CD4-positive, alpha-beta T cell treated with Interleukin-6 for 4 hours (primary cell): Measurements from ENCODE around the gene RNF19B.

Experiments
- DNase-seq: peaks from one replicate; pipeline ENCODE4 v3.0.0-alpha.2; 2020; ENCODE audit warnings: mixed read lengths

Gene RNF19B

DNA sequence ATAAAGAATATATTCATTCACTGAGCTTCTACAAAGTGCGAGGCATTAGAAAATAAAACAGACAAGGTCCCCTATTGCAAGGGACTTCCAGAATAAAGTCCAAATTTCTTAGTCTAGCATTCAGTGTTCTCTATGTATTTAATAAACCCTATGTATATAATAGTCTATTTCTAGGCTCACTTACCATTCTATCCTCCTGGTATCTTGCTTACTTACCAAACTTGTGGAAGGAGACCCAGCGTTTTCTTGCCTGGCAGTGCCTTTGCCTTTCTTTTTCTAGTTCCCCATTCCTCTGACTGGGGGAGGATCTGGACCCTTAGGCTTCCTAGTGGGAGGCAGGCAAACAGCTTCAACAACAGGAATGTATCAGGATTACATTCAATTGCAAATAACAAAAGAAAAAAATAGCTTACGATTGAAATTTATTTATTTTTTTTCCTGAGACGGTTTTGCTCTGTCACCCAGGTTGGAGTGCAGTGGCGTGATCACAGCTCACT, 690 bp upstream of the RNF19B start:
- DNase-seq, result no peak

DNA sequence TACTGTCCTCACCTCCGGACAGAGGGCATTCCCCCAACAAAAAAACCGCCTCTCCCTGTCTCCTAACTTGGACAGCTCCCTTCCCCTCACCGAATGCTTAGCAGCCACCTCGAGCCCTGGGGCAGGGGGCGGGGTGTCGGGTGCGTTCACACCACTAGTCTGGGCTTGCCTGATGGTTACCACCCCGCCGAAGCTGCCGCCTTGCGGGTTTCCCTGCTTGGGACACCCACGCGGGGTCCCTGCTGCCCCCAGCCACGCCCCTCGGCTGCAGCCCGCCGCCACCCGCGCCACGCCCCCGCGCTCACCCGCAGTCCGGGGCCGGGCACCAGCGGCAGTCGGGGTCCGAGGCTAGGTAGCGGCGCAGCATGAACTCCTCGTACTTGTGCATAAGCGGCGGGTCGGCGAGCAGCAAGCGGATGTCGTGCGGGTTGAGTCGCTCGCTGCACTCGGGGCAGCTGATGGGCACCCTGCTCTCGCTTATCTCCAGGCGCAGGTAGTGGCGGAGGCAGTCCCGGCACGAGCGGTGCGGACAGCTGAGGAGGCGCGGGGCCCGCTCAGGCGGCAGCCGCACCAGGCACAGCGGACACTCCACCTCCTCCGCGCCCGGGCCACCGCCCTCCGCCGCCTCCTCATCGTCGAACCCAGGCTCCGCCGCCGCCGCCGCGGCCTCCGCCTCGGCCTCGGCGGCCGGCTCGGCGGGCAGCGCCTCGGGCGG, 706 bp downstream of the RNF19B start:
- peak; percentile 67 for DNase-seq

DNA sequence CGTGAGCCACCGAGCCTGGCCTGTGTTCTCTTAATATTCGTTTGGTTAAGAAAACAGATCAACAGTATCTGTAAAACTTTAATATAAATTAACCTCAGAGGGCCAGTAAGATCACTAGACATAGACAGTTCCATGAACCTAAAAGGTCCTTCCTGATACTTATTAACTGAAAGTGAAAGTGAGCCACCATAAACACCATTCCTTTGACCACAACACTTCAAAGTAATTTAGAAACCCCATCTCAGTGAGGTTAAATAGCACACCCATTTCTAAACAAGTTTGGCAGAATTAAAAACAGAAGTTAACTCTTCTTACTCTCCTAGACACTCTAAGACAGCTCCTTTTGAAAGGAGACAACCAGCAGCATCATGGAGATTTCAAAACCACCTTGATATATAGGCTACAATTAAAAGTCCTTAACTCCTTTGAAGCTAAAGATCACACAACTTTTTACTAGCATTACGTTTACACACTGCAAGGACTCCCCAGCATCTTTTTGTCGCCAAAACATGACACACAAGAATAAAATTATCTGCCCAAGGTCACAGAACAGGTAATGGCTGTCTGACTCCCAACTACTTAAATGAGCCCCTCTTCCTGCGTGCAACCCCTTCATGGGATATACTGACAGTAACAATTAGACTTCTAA, 2.2 kb downstream of the RNF19B start:
- DNase-seq, result no peak

DNA sequence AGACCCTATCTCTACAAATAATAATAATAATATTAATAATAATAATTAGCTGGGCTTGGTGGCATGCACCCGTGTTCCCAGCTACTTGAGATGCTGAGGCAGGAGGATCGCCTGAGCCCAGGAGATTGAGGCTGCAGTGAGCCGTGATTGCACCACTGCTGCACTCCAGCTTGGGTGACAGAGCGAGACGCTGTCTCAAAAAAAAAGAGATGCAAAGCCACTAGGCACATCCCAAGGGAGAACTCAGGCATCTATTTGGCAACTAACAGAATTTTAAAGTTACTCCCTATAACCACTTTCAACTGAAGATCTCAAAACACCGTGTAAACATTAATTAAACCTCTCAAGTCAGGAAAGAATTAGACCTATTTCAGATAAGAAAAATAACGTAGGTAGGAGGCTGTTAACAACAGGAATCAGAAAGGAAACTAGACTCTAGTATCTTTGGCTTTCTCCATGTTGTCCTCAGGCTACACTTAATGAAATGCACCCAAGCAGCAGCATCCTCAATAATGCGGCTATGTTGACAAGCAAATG, 3.7 kb downstream of the RNF19B start:
- DNase-seq, result no peak

DNA sequence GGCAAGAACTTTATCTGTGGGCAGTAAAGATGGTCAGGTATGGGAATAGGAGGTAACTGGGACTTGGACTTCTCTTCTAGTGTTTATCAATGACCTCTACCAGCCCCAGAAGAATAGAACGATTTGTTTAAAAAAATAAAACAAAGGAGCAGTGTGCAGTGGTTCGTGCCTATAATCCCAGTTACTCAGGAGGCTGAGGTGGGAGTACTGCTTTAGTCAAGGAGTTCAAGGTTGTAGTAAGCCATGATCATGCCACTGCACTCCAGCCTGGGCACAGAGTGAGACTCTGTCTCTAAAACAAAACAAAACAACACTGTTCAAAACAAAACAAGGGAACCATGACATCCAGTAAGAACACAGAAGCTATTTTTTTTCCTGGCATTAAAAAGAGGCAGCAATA, 4.3 kb downstream of the RNF19B start:
- no peak for DNase-seq

DNA sequence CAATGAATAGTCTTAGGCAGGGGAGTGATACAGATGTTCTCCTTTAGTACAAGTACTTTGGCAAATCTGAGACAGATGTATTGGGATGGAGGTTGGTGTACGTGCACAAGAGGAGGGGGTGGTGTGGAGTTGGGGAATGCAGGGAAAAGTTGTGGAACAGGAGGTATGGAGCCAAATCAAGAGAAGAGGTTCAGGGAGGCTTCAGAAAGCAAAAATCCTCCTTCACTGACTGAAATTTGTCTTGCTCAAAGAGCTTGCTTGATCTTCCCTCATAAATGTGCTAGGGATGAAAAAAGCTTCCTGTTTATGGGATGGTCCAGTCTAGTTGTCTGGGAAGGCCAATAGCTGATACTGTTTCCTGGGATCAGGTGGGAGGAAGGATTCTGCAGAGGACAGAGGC, 5.8 kb downstream of the RNF19B start:
- DNase-seq, result no peak

DNA sequence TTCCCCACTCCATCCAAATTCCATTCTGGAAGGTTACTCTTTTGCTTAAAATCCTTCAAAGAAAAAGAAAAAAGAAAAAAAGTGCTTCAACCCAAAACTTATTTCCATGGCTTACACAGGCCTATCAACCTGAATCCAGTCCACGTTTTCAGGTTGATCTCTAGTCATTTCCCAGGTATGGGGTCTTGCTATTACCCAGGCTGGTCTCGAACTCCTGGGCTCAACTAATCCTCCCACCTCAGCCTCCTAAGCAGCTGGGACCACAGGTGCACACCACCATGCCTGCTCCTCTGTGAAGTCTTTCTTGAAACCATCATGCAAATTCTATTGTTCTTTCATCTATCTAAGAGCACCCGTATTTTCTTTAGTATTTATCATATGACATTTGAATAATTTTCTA, 7.6 kb downstream of the RNF19B start:
- DNase-seq, result no peak

DNA sequence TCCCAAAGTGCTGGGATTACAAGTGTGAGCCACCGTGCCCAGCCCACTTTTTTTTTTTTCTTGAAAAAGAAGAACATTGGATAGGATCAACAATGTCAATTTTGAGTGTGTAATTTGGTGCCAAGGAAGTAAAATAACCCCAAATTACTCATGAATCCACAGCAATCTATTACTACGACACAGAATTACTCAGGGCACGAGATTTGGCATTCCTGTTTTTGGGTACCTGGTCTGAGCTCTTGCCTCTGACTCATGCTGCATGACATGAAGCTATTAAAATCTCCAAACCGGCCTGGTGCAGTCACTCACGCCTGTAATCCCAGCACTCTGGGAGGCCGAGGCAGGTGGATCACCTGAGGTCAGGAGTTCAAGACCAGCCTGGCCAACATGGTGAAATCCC, 10.4 kb downstream of the RNF19B start:
- DNase-seq, result no peak

DNA sequence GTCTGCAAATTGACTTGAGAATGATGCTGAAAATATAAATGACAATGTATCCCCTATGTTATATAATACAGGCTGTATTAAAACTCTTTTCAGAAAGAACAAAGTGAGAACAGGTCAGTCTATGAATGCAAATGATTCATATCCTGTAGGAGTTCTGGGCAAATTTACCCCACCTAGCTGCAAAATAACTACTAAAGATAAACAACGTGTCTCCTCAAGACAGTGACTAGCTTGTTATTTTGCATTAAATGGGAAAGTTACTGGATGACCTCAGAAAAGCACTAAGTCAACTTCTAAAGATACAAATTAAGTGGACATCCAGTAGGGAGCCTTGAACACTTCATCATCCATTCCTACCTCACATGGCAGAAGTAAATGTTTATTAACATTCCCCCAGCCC, 11.1 kb downstream of the RNF19B start:
- DNase-seq, result no peak

DNA sequence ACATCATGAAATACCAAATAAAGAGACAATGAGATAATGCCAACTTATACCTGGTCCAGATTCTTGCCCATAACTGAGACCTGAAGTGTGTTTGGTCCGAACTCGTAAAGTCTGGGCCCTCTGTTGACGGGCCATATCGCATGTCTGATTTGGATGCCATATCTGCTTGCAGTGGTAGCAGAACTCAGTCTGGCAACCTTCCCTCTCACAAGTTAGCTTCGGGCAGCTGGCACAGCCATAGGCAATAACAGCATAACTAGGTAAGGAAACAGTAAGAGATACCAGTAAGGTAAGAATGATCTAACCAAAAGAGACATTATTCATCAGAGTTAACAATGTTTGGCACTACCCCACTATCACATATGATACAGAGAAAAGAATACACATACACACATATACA, 15.1 kb downstream of the RNF19B start:
- no peak for DNase-seq

DNA sequence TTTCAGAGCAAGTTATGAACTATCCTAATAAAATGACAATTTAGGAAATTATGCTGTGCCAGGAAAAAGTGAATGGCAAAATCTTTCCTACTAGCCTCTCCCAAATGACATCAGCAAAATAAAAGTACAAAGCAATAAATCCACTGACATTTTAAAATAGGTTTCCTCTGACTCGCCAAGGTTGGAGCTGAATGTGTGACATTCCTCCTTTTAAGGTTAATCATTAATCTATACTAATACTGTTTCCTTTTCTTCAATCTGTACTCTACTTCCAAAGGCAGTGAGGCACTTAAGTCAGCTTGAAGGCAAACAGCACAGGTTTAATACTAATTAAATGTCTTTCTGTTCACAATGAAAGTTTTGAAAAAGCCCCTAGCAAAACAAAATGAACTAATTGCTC, 15.7 kb downstream of the RNF19B start:
- DNase-seq, result no peak

DNA sequence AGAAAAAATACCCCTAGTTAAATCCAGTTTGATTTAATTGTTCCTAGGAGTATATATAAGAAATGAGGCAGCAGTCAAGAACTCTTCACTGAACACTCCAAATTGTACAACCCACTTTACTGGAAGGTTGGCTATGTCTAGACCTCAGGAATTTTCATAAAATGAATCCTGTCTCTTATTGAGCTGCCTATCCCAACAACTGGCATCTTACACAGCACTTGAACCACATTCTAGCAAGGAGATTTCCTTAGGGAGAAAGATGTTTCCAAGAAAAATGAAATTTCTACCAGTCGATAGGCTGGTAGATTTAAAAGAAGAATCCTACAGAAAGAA, 16.3 kb downstream of the RNF19B start:
- DNase-seq, result no peak

DNA sequence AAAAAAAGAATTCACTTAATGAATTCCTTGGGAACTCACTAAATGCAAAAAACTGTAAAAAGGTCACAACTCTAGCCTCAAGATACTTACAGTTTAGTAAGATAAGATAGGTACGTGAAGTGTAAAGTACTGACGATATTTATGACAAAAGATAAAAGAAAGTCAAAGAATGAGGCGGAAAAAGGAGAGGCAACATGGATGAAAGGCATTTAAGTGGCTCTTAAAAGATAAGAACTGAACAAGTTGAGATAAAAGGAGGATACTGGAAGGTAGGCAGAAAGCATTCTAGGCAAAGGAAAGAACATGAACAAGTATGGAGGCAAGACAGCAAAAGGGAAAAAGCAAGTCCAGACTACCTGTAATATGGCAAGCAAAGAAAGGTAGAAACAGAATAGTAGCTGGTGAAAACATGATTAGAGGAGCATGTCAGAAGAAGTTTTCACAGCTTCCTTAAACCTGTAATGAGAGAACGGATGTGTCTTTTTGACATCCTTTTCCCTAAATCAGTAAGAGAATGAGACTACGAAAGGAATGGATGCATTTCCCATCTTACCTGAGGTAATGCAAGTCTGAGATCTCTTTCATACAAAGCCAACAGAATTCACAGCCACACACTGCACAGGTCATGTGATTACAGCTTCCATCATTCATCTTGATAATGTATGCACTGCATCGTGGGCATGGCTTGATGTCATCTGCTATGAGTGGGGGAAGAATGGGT, 16.8 kb downstream of the RNF19B start:
- no peak for DNase-seq

DNA sequence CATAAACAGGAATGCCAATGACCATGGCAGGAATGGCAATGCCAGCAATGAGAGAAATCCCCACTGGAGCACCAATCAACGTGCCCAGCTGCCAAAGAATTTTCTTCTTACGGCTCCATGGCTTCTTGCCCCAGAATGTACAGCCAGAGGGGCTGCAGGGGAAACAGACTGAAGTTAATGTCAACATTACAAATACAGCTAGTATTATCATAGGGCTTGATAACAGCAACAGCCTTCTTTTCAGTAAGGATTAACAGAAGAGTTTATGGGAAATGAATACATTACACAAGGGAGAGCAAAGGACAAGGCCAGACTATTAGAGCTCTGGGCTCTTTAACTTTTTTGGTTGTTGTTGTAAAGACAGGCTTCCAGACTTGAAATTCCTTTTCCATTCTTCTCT, 18.2 kb downstream of the RNF19B start:
- no peak for DNase-seq

DNA sequence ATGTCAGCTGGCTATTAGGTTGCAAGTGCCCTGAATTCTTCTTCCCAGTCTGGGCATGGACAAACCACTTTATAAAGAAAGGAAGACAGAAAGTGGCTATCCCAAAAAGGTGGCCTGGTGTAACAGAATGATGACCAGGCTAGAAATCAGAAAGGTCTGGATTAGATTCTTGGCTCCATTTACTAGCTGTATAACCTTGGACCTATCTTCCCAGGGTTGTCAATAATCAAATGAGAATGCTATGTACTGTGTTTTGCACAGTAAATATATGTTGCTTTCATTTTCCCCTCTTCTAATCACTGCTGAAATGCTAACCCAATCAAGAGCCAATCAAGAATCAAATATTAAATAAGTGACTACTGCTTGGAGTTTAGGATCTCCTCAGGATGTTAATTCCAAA, 20.4 kb downstream of the RNF19B start:
- DNase-seq, result no peak

DNA sequence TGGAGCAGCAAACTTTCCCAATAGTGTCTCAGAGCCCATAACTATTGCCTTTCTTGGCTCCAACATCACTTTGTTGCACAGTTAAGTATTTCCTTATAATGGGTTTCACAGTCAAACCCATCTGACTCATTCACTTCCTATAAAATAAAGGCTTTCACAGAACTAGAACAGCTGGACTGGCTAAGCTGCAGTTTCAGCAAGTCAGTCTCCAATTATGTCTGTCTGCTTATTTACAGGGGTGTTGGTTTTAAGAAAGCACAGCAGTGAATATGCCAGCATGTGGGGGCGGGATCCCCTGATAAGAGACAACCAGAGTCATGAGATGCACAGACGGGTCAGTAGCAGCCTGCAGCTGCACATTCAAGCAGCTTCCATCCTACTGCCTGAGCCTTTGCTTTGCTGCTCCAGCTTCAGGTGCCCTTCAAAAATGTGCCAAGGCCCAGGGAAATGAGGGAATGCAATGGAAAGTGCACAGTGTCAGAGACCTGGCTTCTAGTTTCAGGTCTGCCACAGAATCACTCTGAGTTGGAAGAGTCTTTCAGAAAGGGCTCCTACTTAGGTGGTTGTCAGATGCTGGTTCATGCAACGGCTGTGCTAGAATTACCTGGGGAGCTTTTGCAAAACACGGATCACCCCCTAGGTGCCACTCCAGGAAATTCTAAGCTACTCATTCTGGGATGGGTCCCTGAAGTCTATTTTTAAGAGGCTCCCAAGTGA, 24.8 kb downstream of the RNF19B start:
- DNase-seq, result no peak

DNA sequence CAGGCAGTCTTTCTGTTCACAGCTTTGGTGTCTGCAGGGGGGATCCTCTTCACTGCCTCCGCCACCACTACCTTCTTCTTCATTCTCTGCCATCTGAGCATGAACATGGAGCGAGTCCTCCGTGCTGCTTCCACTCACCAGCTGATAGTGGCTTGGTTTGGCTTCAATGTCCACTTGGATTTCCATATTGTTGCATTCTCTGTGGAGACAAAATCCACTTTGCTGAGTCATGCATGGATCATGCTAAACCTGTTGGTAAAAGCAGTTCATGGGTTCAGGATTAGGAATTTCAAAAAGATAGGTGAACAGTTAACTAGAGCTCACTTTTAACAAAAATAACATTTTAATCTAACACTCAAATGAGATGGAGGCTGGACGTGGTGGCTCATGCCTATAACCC, 27.5 kb downstream of the RNF19B start:
- DNase-seq, result no peak

DNA sequence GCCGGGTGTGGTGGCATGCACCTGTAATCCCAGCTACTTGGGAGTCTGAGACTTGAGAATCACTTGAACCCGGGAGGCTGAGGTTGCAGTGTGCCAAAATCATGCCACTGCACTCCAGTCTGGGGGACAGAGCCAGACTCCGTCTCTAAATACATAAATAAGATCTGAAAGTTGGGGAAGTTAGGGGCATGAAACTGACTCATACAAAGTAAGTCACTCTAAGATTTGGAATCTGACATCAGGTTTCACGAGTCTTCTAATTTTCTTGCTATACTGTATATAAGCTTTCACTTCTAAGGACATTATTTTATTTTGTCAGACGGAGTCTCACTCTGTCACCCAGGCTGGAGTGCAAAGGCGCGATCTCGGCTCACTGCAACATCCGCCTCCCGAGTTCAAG, 30.1 kb downstream of the RNF19B start:
- DNase-seq, result no peak

DNA sequence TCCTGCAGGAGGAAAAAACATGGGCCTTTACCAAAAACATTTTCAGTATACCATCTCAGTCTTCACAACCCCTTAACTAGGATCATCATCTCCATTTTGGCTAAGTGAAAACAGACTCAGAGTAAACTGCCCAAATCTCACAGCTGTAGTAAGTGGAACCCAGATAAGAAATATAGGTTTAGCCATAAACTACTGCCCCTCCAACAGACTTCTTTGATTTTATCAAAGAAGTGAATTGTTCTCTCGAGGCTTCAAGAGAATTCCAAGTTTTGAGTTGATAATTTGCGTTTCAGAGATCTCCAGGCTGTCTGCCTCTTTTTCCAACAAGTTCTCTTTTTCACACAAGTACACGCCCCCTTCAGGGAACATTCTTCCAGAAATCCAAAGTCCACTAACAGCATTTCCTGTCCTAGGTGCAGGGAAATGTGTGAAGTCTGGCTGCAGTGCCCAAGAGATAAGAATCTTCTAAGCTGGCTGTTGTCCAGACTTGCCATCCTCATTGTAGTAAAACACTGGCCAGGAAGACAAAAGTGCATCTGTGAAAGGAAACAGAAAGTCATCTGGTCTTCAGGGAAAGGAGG, 30.8 kb downstream of the RNF19B start:
- DNase-seq, result no peak

DNA sequence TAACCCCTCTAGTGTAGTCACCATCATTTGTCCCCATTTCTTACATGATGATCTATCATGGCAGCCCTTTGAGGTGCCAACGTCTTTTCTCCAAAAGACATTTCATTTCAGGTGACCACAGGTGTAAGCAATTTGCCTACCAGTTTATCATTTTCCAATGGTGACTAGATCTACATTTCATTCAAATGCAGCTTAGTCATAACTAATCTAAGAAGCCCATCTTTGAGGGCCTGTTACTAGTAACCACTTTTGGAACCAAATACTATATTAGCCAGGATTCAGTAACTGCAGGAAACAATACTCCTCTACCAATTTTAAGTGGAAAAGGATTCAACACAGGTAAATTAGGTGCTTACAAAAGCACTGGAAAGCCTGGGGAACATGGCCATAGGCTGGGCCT, 32.8 kb downstream of the RNF19B start:
- DNase-seq, result no peak

DNA sequence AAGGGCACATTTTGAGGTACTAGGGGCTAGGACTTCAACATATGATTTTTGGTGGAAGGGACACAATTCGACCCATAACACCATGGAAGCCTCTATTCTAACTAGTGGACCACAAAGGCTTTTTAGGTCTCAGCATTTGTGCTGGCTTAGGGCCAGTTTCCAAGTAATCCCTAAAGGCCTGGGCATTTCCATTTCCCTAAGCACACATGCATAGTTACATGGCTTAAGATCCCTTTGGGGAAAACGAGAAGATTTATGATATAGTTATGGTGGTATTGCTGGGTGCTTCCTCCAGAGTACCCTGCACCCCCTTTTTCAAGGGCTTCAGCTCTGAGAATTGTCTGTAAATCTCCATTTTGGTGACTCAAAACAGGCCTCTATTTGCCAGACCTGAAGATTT, 35.2 kb downstream of the RNF19B start:
- DNase-seq, result no peak

DNA sequence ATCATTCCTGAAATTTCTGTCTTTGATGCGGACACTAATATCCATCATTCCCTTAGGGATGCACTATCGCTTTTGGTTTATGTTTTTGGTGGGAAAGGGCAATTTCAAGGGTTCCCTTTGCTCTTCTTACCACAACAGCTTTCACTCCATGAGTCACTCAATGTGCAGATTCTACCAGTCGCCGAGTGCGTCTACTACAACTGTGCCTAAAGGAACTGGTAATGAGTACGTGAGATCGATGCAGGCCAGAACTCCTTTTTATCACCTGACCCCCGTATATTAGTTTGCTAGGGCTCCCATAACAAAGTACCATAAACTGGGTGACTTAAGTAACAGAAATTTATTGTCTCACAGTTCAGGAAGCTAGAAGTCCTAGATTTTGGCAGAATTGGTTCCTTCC, 35.9 kb downstream of the RNF19B start:
- DNase-seq, result no peak

DNA sequence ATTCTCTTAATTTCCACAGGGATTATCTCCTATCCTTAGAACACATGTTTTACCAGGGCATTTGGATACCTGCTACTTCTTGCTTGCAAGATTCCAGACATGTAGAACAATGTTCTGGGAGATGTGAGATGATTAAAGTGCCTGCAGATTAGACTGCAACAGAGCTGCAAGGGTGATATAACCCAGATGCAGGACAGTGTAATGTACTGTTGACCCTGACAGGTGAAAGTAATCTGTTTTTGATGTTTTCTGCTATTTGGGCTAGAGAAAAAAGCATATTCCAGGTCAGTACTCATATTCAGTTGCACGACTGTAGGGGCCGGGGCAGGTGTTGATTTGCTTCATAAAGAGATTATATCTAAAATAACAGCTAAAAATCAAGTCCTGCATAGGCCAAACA, 36.3 kb downstream of the RNF19B start:
- no peak for DNase-seq
